ENCODE results near the gene PPP1R8.
"Not testable (repeated sequence)": the region's sequence is repeated elsewhere in the genome, so short reads cannot be mapped to it uniquely, and the experiment has no call there.

Gene PPP1R8

GRCh38 chr1:27833470-27833869 is 2.9 kb downstream of the PPP1R8 start:
- DNase-seq = no peak

- DNase-seq = no peak
These were observed 4.5 kb downstream of the PPP1R8 start for GRCh38 chr1:27835046-27835445.

- DNase-seq = no peak
These were observed 4.9 kb downstream of the PPP1R8 start for GRCh38 chr1:27835501-27835900.

- no peak for DNase-seq
These were observed 19.4 kb downstream of the PPP1R8 start for GRCh38 chr1:27849951-27850350.

GRCh38 chr1:27855085-27855484 is 24.5 kb downstream of the PPP1R8 start:
- no peak for DNase-seq

DNA sequence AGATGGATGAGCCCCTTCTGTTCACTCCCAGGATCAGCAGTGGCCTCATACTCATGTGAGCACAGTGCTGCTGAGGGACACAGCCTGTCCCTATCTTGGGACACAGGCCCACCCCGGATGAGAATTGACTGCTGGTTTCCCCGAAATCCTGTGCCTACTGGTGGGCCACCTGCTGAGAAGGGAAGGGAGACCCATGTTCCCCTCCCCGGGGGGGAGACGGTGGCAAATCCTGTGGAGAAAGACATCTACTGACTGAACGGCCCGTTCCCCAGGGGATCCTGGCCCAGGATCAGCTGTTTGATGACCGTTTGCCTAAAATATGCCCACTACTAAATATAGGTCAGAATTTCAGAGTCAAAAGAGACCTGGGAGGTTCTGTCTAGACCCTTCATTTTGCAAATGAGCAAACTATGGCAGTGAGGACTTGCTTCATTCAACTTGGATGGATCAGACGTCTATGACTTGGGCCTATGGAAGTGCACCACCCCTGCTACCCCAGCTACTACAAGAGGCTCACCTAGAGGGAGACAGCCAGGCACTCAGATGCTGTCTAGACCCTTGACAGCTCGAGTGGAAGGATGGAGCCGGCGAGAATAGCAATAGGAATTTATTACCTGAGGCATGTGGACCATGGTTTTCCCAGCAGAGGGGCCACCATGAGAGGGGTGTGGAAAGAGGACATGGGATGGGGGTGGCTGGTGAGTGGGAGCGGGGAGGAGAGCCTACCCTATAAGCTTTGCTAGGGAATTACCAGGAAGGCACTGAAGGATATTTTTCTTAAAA is 26.2 kb downstream of the PPP1R8 start:
- no peak for DNase-seq

DNA sequence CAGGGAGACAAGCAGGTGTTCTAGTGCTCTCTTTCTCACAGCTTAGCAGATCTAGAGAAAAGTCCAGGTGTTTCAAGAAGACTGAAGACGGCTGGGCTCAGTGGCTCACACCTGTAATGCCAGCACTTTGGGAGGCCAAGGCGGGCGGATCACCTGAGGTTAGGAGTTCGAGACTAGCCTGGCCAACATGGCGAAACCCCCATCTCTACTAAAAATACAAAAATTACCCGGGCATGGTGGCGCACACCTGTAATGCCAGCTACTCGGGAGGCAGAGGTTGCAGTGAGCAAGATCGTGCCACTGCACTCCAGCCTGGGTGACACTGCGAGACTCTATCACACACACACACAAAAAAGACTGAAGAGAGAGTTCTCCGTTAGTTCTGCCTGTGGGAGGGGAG is 27.0 kb downstream of the PPP1R8 start:
- DNase-seq = not testable (repeated sequence)

DNA sequence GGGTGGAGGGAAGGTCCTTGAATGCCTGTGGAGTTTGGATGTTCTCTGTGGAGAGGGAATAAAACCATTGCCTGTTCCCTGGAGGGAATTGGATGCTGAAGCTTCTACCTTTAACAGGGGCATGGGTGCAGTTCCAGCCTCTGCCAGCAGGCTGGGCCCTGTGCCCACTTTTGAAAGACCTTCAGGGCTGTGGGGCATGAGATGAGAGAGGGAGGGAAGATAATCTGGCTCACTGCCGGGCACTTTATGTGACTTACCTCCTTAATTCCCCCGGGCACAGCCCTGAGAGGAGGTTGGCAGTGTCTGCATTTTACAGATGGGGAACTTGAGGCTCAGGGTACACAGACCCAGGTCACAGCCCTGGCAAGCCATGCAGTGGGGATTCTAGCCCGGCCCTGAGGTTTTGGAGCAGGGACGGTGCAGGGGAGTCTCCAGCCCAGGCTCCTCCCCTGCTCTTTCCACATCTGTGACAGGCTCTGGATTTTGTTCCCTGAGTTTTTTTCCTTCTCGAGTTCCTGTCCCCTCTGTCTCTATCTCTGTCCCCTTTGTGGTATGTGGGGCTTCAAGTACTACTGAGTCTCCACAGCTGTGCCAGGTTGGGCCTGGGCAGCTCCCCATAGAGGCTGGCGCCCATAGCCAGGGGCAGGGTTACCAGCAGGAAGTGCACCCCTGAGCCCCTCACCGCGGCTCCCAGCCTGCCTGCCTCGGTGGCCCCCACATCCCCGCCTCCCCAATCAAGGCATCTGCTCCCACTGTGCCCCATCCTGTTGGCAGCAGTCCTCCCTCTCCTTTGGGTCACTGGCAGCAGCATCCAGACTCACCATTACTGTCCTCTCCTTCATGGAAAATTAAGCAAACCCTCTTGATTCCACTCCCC is 27.7 kb downstream of the PPP1R8 start:
- DNase-seq = peak; percentile 58 to 83 (median 80)

DNA sequence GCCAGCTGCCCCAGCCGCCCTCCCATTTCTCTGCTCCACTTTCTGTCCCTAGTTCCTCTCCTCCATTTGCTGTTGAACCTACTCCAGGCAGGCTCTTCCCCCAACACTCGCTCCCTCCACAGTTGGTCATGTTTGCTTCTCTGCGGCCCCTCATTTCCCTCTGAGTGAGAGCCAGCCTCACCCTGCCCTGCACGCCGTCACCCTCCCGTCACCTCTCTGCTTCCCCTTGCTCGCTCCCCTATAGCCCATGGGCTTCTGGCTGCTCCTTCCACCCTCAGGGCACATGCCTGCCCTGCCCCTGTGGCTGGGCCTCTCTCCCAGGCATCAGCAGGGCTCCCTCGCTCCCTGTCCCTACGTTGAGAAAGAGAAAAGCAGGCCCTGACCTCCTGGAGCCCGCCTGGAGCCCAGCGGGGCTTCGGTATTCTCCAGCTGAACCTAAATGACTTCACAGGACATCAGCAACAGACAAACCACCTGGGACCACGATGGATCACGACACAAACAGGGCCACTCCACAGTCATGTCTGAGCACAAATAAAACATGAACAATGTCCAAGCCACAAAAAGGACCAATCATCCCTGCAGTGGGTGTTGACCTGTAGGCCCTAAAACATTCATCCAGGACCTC is 28.5 kb downstream of the PPP1R8 start:
- no peak for DNase-seq

- DNase-seq = no peak
These were observed 30.9 kb downstream of the PPP1R8 start for GRCh38 chr1:27861436-27861835.

GRCh38 chr1:27862004-27862403 is 31.4 kb downstream of the PPP1R8 start:
- DNase-seq = no peak

DNA sequence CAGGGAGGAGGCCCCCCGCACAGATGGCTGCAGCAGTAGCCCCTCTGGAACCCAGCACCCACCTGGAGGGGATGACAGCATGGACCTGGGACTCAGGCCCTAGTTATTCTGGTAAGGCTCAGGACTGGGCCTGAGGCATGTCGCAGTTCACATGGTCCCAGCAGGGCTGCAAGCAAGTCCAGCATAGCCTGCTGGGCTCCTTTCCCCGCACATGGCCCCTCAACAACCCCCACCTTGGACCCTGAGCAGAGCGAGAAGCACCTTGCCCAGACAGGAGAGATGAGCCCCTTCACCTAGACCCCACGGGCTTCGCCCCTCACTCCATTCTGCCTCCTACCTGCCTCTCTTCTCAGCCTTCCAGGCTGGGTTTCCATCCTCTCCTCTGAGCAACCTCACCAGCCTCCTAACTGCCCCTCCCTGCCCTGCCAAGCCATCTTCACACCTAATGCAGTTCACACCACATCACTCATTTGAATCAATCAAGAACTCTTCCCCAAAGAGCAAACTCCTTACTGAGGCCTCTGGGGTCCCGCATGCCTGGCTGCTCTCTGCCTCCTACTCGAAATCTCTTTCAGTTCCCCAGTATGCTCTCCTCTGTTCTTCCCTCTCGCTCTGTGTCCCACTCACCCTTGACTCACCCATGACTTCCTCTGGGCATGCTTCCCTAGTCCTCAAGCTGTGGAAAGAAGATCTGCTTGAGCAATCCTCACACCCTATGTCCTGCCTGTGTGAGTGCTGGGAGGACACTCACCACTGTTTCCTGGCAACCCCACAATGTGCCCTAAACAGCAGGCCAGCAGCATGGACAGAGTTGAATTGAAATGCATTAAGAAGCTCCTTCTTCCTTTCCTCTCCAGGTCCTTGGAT is 32.3 kb downstream of the PPP1R8 start:
- no peak for DNase-seq

DNA sequence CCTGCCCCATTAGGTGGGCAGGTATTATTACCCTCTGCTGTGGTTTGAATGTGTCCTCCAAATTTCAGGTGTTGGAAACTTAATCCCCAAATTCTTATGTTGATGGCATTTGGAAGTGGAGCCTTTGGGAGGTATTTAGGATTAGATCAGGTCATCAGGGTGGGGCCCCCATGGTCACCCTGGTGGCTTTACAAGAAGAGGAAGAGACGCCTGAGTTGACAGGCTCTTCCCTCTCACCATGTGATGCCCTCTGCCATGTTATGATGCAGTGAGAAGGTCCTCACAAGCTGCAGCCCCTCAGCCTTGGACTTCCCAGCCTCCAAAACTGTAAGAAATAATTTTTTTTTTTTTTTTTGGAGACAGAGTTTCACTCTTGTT is 32.9 kb downstream of the PPP1R8 start:
- DNase-seq = no peak

GRCh38 chr1:27864264-27864895 is 33.8 kb downstream of the PPP1R8 start:
- DNase-seq = peak in 3 of 6 experiments; percentile 8 to 36 (median 14)

DNA sequence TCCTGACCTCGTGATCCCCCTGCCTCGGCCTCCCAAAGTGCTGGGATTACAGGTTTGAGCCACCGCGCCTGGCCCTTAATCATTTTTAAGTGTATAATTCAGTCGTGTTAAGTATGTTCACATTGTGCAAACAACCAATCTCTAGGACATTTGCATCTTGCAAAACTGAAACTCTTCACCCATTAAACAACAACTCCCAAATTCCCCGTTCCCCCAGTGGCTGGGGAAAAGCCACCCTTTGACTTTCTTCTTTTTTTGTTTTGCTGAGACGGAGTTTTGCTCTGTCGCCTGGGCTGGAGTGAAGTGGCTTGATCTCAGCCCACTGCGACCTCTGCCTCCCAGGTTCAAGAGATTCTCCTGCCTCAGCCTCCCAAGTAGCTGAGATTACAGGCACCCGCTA is 35.2 kb downstream of the PPP1R8 start:
- no peak for DNase-seq

DNA sequence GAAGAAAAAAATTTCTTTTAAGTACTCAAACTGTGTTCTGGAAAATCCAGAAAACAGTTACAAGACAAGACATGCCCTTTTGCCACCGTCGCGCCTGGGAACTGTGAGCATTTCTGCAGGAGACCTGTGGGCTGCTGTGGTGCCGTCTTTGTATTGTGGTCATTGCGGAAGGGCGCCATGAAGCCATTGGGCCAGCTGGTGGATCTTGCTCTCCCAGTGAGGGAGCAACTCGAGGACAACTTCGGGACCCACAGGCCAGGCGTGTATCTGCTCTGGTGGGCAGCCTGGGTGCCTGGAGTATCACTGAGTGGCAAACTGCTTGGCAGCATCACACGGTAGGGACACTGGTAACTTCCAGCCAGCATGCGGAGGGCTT is 38.0 kb downstream of the PPP1R8 start:
- no peak for DNase-seq

- DNase-seq = peak; percentile 51 to 76 (median 62)
These were observed 38.5 kb downstream of the PPP1R8 start for GRCh38 chr1:27868932-27869718.

GRCh38 chr1:27869719-27870085 is 39.1 kb downstream of the PPP1R8 start:
- no peak for DNase-seq

DNA sequence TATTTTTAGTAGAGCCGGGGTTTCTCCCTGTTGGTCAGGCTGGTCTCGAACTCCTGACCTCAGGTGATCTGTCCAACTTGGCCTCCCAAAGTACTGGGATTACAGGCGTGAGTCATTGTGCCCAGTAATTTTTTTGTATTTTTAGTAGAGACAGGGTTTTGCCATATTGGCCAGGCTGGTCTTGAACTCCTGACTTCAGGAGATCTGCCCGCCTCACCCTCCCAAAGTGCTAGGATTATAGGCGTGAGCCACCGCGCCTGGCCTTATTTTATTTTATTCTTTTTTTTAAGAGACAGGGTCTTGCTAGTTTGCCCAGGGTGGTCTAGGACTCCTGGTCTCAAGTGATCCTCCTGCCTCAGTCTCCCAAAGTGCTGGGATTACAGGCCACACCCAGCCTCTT is 40.5 kb downstream of the PPP1R8 start:
- DNase-seq = not testable (repeated sequence)

DNA sequence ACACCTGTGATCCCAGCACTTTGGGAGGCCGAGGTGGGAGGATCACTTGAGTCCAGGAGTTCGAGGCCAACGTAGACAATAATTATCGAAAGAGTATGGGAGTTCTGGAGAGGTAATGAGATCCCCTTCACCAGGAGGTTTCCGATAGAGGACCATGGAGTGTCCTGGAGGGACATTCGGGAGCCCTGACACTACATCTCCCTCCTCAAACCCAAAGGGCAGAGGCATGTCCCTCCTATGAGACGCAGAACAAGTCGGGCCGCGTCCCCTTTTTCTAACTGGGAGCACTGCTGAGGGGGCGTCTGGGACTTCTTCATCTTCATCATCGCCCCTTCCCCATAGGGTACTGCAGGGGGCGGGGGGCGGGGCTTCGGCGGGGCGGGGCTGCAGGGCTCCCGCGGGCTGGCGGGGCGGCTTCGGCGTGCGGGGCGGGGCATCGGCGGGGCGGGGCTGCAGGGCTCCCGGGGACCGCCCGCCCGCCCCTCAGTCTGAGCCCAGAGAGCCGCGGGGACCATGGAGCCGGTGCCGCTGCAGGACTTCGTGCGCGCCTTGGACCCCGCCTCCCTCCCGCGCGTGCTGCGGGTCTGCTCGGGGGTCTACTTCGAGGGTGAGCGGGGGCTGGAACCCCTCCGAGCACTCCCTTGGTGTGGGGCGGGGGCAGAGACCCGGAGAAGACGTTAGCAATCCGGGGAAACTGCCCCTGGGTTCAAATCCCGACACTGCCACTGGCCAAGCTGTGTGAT is 41.6 kb downstream of the PPP1R8 start, which contains the start of gene THEMIS2:
Gene THEMIS2 (plus strand): TSS at position 486 of the 743 bp plus-strand sequence. CDS start 28 bp downstream, at position 514.
- DNase-seq = peak; percentile 43 to 80 (median 76)
